HG03045 (cell line): ENCODE measurements around the gene CDC20B.
"Not testable (repeated sequence)": the region's sequence is repeated elsewhere in the genome, so short reads cannot be mapped to it uniquely, and the experiment has no call there.

Source experiments
- ATAC-seq: cut with Tn5 transposase; IDR thresholded peaks from one replicate; pipeline ENCODE4 v1.9.1; 2021; ENCODE audit warnings: mild to moderate bottlenecking, moderate library complexity; ENCODE audit not compliant: unreplicated experiment

Gene CDC20B

GRCh38 chr5:55162666-55163065 is 10.3 kb downstream of the CDC20B start:
- ATAC-seq = no peak

- no peak for ATAC-seq
Observed at GRCh38 chr5:55160493-55161209, 12.3 kb downstream of the CDC20B start.

- no peak for ATAC-seq
Observed at GRCh38 chr5:55159763-55160492, 13.0 kb downstream of the CDC20B start, which contains the start of gene GPX8. TSS of gene GPX8 (plus strand) at chr5:55160171. CDS start at chr5:55160193, 22 bp downstream.

- ATAC-seq = no peak
Observed at GRCh38 chr5:55154873-55155272, 18.1 kb downstream of the CDC20B start.

- no peak for ATAC-seq
Observed at GRCh38 chr5:55151923-55152842, 20.8 kb downstream of the CDC20B start.

GRCh38 chr5:55149308-55149795 is 23.6 kb downstream of the CDC20B start:
- ATAC-seq = no peak

- peak; percentile 77 for ATAC-seq
Observed at GRCh38 chr5:55146543-55147151, 26.3 kb downstream of the CDC20B start.

- no peak for ATAC-seq
Observed at GRCh38 chr5:55146080-55146479, 26.9 kb downstream of the CDC20B start.

- ATAC-seq = no peak
Observed at GRCh38 chr5:55143624-55144023, 29.4 kb downstream of the CDC20B start.

- no peak for ATAC-seq
Observed at GRCh38 chr5:55141945-55142690, 30.9 kb downstream of the CDC20B start.

- no peak for ATAC-seq
Observed at GRCh38 chr5:55140908-55141665, 31.9 kb downstream of the CDC20B start.

- no peak for ATAC-seq
Observed at GRCh38 chr5:55136521-55136920, 36.5 kb downstream of the CDC20B start.

GRCh38 chr5:55134053-55134722 is 38.8 kb downstream of the CDC20B start:
- no peak for ATAC-seq

- ATAC-seq = no peak
Observed at GRCh38 chr5:55123365-55123764, 49.6 kb downstream of the CDC20B start.

GRCh38 chr5:55114061-55114460 is 58.9 kb downstream of the CDC20B start:
- ATAC-seq = no peak

- ATAC-seq = no peak
Observed at GRCh38 chr5:55113327-55113726, 59.6 kb downstream of the CDC20B start.

GRCh38 chr5:55110217-55110616 is 62.8 kb downstream of the CDC20B start:
- no peak for ATAC-seq

- no peak for ATAC-seq
Observed at GRCh38 chr5:55108661-55109060, 64.3 kb downstream of the CDC20B start.

GRCh38 chr5:55105976-55106375 is 67.0 kb downstream of the CDC20B start:
- ATAC-seq = not testable (repeated sequence)
